Measurements from ENCODE around the gene ABR. TPM values are rescaled to one million over a fixed set of nuclear protein-coding genes. Genes with fewer than 3 reads are reported as not detected.

Gene ABR
- total and polyA plus RNA-seq, 2 of the 13 experiments (the other 11 are each of a cell fraction or from before 2014, with no cell fraction given): 12.4 to 40.4 TPM

DNA sequence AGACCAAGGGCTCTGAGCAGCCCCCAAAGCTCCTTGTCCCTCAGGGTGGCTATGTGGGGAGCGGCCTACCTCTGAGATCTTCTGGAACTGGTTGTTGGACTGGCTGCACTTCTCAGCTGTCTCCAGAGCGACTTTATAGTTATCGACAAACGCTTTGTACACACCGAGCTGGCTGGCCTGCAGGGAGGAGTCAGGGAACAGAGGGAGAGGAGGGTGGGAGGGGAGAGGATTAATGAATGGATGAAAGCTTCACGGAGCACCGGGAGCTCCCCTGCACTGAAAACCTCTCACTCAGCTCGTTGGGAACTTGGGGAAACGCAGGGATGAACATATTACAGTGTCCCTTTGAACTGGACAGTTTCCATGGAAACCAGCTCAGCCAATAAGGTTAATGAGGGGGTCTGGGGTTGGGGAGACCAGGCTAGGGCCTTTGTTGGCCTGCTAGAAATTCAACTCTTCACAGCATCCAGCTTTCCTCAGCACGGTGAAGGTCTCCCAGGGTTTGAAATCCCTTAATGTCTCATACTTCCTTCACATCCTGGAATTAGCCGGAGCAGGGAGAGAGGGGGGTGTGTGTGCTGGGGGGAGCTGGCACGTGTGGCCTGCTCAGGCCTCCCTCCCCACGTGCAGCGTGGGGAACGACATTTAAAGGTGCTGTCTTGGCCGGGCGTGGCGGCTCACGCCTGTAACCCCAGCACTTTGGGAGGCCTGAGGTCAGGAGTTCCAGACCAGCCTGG is 96.2 kb downstream of the ABR start:
- H3K9ac ChIP-seq (ENCODE audit: insufficient read depth, low read depth, low read length): no peak overlapping the region
- WGBS (ENCODE audit: low lambda C conversion rate): 88% methylated on average over 19 of the region's 19 CpGs
- POLR2A ChIA-PET: no interaction called here
- TF ChIP-seq NFATC3 (CRISPR knock-in tag; IDR thresholded peaks at IDR 0.05) (no peak), ZNF274 (CRISPR knock-in tag; IDR thresholded peaks at IDR 0.05) (no peak), ZKSCAN5 (CRISPR knock-in tag; IDR thresholded peaks at IDR 0.05) (no peak), MED1 (CRISPR knock-in tag; IDR thresholded peaks at IDR 0.05) (no peak)
- no peaks in the 10 kb centered on the region for H3K4me1 ChIP-seq (ENCODE audit: insufficient read depth, low read length)
- intact Hi-C loops (cut with micrococcal nuclease; ENCODE audit: unreplicated experiment): no loop called here
- CTCF ChIA-PET (ENCODE audit: low intra/inter-chr PET ratio, low total read pairs): no interaction called here
- H3K27me3 ChIP-seq (ENCODE audit: control insufficient read depth in 1 of 2, insufficient read depth in 2 of 2, low read length in 2 of 2): no peaks in the 10 kb centered on the region
- no peaks in the 10 kb centered on the region for H3K36me3 ChIP-seq (replicated peaks in 1 of 2; ENCODE audit: control insufficient read depth in 1 of 2, insufficient read depth in 2 of 2, low read length in 2 of 2)
- H4K20me1 ChIP-seq (ENCODE audit: insufficient read depth, low read length): no peaks in the 10 kb centered on the region
- H3K27ac ChIP-seq (ENCODE audit: extremely low read length, insufficient read depth, low read length): no peak overlapping the region
- H2AFZ ChIP-seq (ENCODE audit: low read length): no peak overlapping the region
- no peak for ATAC-seq
- H3K4me3 ChIP-seq (replicated peaks in 1 of 3; ENCODE audit: insufficient read depth in 1 of 3, low read depth in 2 of 3, low read length in 3 of 3): no peak overlapping the region
- in situ Hi-C loops (cut with HindIII; ENCODE audit: extremely low pct_ligation_motif_present, low pct_unique_long_range_greater_than_20kb): no loop called here
- no peak overlapping the region for H3K4me2 ChIP-seq (ENCODE audit: low read depth, low read length)
- H3K79me2 ChIP-seq (ENCODE audit: insufficient read depth, low read length): no peaks in the 10 kb centered on the region
- FAIRE-seq: no peak
- no TSS peak for BruUV-seq (replicated peaks)
- no peaks in the 10 kb centered on the region for H3K9me3 ChIP-seq (ENCODE audit: low read length)
- DNase-seq (ENCODE audit: low spot score): no peak

DNA sequence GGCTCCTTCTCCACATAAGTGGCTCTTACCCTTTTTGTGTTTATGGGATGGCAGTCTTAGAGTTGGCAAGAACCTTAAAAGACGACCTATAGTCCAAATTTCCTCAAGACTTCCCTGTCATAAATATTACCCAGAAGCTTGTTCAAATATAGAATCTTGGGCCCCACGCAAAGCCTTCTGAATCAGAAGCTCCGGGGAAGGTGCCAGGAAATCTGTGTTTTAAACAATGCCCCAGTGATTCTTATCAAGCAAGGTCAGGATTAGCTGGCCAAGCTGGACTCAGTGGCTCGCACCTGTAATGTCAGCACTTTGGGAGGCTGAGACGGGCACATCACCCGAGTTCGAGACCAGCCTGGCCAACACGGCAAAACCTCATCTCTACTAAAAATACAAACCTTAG is 97.2 kb downstream of the ABR start:
- no peaks in the 10 kb centered on the region for H3K79me2 ChIP-seq (ENCODE audit: insufficient read depth, low read length)
- DNase-seq (ENCODE audit: low spot score) (no peak), ATAC-seq (no peak), FAIRE-seq (no peak)
- no peaks in the 10 kb centered on the region for H4K20me1 ChIP-seq (ENCODE audit: insufficient read depth, low read length)
- H3K4me2 ChIP-seq (ENCODE audit: low read depth, low read length): no peak overlapping the region
- in situ Hi-C loops (cut with HindIII; ENCODE audit: extremely low pct_ligation_motif_present, low pct_unique_long_range_greater_than_20kb) (no loop called here), intact Hi-C loops (cut with micrococcal nuclease; ENCODE audit: unreplicated experiment) (no loop called here)
- CTCF ChIA-PET (ENCODE audit: low intra/inter-chr PET ratio, low total read pairs): no interaction called here
- H2AFZ ChIP-seq (ENCODE audit: low read length): no peak overlapping the region
- no peaks in the 10 kb centered on the region for H3K27me3 ChIP-seq (ENCODE audit: control insufficient read depth in 1 of 2, insufficient read depth in 2 of 2, low read length in 2 of 2)
- WGBS (ENCODE audit: low lambda C conversion rate): 87% methylated on average over 7 of the region's 8 CpGs
- H3K27ac ChIP-seq (ENCODE audit: extremely low read length, insufficient read depth, low read length): no peak overlapping the region
- H3K9ac ChIP-seq (ENCODE audit: insufficient read depth, low read depth, low read length): no peak overlapping the region
- H3K4me3 ChIP-seq (replicated peaks in 1 of 3; ENCODE audit: insufficient read depth in 1 of 3, low read depth in 2 of 3, low read length in 3 of 3): no peak overlapping the region
- no peaks in the 10 kb centered on the region for H3K36me3 ChIP-seq (replicated peaks in 1 of 2; ENCODE audit: control insufficient read depth in 1 of 2, insufficient read depth in 2 of 2, low read length in 2 of 2)
- BruUV-seq (replicated peaks): no TSS peak
- POLR2A ChIA-PET: no interaction called here
- no peaks in the 10 kb centered on the region for H3K4me1 ChIP-seq (ENCODE audit: insufficient read depth, low read length)
- H3K9me3 ChIP-seq (ENCODE audit: low read length): no peaks in the 10 kb centered on the region
- TF ChIP-seq, protein P1, sequence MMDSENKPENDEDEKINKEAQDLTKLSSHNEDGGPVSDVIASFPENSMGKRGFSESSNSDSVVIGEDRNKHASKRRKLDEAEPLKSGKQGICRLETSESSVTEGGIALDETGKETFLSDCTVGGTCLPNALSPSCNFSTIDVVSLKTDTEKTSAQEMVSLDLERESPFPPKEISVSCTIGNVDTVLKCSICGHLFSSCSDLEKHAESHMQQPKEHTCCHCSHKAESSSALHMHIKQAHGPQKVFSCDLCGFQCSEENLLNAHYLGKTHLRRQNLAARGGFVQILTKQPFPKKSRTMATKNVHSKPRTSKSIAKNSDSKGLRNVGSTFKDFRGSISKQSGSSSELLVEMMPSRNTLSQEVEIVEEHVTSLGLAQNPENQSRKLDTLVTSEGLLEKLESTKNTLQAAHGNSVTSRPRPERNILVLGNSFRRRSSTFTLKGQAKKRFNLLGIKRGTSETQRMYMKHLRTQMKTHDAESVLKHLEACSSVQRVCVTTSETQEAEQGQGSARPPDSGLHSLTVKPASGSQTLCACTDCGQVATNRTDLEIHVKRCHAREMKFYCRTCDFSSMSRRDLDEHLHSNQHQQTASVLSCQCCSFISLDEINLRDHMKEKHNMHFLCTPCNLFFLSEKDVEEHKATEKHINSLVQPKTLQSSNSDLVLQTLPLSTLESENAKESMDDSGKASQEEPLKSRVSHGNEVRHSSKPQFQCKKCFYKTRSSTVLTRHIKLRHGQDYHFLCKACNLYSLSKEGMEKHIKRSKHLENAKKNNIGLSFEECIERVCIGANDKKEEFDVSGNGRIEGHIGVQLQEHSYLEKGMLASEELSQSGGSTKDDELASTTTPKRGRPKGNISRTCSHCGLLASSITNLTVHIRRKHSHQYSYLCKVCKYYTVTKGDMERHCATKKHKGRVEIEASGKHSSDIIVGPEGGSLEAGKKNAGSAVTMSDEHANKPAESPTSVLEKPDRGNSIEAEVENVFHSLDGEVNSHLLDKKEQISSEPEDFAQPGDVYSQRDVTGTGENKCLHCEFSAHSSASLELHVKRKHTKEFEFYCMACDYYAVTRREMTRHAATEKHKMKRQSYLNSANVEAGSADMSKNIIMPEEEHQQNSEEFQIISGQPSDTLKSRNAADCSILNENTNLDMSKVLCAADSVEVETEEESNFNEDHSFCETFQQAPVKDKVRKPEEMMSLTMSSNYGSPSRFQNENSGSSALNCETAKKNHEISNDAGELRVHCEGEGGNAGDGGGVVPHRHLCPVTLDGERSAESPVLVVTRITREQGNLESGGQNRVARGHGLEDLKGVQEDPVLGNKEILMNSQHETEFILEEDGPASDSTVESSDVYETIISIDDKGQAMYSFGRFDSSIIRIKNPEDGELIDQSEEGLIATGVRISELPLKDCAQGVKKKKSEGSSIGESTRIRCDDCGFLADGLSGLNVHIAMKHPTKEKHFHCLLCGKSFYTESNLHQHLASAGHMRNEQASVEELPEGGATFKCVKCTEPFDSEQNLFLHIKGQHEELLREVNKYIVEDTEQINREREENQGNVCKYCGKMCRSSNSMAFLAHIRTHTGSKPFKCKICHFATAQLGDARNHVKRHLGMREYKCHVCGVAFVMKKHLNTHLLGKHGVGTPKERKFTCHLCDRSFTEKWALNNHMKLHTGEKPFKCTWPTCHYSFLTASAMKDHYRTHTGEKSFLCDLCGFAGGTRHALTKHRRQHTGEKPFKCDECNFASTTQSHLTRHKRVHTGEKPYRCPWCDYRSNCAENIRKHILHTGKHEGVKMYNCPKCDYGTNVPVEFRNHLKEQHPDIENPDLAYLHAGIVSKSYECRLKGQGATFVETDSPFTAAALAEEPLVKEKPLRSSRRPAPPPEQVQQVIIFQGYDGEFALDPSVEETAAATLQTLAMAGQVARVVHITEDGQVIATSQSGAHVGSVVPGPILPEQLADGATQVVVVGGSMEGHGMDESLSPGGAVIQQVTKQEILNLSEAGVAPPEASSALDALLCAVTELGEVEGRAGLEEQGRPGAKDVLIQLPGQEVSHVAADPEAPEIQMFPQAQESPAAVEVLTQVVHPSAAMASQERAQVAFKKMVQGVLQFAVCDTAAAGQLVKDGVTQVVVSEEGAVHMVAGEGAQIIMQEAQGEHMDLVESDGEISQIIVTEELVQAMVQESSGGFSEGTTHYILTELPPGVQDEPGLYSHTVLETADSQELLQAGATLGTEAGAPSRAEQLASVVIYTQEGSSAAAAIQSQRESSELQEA (CRISPR knock-in tag; IDR thresholded peaks at IDR 0.05; ENCODE audit: not compliant biosample characterization): no peak
- TF ChIP-seq SP5 (CRISPR knock-in tag; IDR thresholded peaks at IDR 0.05; ENCODE audit: borderline replicate concordance, low read depth) (no peak), ZSCAN12 (CRISPR knock-in tag; IDR thresholded peaks at IDR 0.05) (no peak), ZBTB7B (CRISPR knock-in tag; IDR thresholded peaks at IDR 0.05) (no peak)
- TF ChIP-seq, protein P2, sequence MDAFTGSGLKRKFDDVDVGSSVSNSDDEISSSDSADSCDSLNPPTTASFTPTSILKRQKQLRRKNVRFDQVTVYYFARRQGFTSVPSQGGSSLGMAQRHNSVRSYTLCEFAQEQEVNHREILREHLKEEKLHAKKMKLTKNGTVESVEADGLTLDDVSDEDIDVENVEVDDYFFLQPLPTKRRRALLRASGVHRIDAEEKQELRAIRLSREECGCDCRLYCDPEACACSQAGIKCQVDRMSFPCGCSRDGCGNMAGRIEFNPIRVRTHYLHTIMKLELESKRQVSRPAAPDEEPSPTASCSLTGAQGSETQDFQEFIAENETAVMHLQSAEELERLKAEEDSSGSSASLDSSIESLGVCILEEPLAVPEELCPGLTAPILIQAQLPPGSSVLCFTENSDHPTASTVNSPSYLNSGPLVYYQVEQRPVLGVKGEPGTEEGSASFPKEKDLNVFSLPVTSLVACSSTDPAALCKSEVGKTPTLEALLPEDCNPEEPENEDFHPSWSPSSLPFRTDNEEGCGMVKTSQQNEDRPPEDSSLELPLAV (CRISPR knock-in tag; conservative IDR thresholded peaks at IDR 0.05; ENCODE audit: low read depth): no peak
